ENCODE results near the gene SLC26A9. TPM values are rescaled to one million over a fixed set of nuclear protein-coding genes. Genes with fewer than 3 reads are reported as not detected.

SLC26A9 gene
- total RNA-seq, 1 experiment from 2014 or later = not detected

DNA sequence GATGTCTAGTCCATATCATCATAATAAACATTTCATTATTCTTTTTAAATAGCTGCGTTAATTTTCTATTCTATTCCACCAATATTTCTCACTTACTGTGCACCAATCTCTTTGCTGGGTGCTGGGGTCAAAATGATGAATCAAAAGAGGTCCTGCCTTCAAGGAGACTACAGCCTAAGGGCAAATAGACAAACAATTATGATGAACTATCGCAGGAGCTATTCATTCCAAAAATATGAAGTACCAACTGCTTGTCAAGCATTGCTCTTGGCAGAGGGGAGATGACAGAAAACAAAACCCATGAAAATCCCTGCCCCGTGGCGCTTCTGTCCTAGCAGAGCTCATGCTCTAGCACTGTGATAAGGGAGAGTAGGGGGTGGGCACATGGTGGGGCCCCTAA, 28.8 kb upstream of the SLC26A9 start:
- CTCF ChIA-PET = no interaction called here
- no peaks in the 10 kb centered on the region for H3K36me3 ChIP-seq (ENCODE audit: insufficient read depth, low read length, poor library complexity, severe bottlenecking)
- intact Hi-C loops (cut with micrococcal nuclease; ENCODE audit: unreplicated experiment) = no loop called here
- BruUV-seq (replicated peaks) = no TSS peak
- no peaks in the 10 kb centered on the region for H3K9me3 ChIP-seq (ENCODE audit: low read depth, low read length, poor library complexity, severe bottlenecking)
- no peak overlapping the region for H3K4me3 ChIP-seq (ENCODE audit: low read depth, low read length, poor library complexity, severe bottlenecking)
- POLR2A ChIA-PET (ENCODE audit: low non-redundant PET) = no interaction called here
- H3K27ac ChIP-seq (ENCODE audit: low read depth, low read length, poor library complexity, severe bottlenecking) = no peak overlapping the region
- no peaks in the 10 kb centered on the region for H3K27me3 ChIP-seq (replicated peaks; ENCODE audit: insufficient read depth, low read depth, low read length, poor library complexity)
- no peak for DNase-seq (ENCODE audit: low spot score)
- TF ChIP-seq CTCF (conservative IDR thresholded peaks at IDR 0.05; ENCODE audit: low read depth, low read length) (no peak), EZH2 (IDR thresholded peaks at IDR 0.05; ENCODE audit: borderline replicate concordance, low read depth, low read length, poor library complexity, severe bottlenecking) (no peak)
- no peaks in the 10 kb centered on the region for H3K4me1 ChIP-seq (ENCODE audit: insufficient read depth, low read length, poor library complexity, severe bottlenecking)

GRCh38 chr1:205971082-205971481, 27.8 kb upstream of the SLC26A9 start:
- CTCF ChIA-PET = no interaction called here
- POLR2A ChIA-PET (ENCODE audit: low non-redundant PET) = no interaction called here
- DNase-seq (ENCODE audit: low spot score) = no peak
- Histone ChIP-seq H3K27me3 (replicated peaks; ENCODE audit: insufficient read depth, low read depth, low read length, poor library complexity) (no peaks in the 10 kb centered on the region), H3K36me3 (ENCODE audit: insufficient read depth, low read length, poor library complexity, severe bottlenecking) (no peaks in the 10 kb centered on the region), H3K4me1 (ENCODE audit: insufficient read depth, low read length, poor library complexity, severe bottlenecking) (no peaks in the 10 kb centered on the region), H3K4me3 (ENCODE audit: low read depth, low read length, poor library complexity, severe bottlenecking) (no peak overlapping the region), H3K27ac (ENCODE audit: low read depth, low read length, poor library complexity, severe bottlenecking) (no peak overlapping the region), H3K9me3 (ENCODE audit: low read depth, low read length, poor library complexity, severe bottlenecking) (no peaks in the 10 kb centered on the region)
- no TSS peak for BruUV-seq (replicated peaks)
- intact Hi-C loops (cut with micrococcal nuclease; ENCODE audit: unreplicated experiment) = no loop called here
- no peak for TF ChIP-seq CTCF (conservative IDR thresholded peaks at IDR 0.05; ENCODE audit: low read depth, low read length)
- TF ChIP-seq EZH2 (IDR thresholded peaks at IDR 0.05; ENCODE audit: borderline replicate concordance, low read depth, low read length, poor library complexity, severe bottlenecking) = no peak

DNA sequence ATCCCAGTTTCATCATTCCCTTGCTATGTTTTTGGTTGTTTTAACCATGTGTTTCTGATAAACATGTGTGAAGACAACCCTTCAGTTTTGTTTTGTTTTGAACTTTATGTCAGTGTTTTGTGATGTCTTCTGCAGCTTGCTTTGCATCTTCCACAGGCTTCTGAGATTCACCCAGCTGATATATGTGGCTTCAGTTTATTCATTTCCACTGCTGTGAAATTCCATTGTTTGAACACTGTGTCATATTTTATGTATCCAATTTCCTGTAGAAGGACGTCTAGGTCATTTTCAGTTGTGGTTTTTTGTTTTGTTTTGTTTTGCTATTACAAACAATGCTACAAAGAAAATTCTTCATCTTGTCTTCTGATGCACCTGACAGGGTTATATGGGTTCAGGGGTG, 27.2 kb upstream of the SLC26A9 start:
- no peak for DNase-seq (ENCODE audit: low spot score)
- ChIA-PET CTCF (no interaction called here), POLR2A (ENCODE audit: low non-redundant PET) (no interaction called here)
- Histone ChIP-seq H3K27ac (ENCODE audit: low read depth, low read length, poor library complexity, severe bottlenecking) (no peak overlapping the region), H3K4me1 (ENCODE audit: insufficient read depth, low read length, poor library complexity, severe bottlenecking) (no peaks in the 10 kb centered on the region), H3K4me3 (ENCODE audit: low read depth, low read length, poor library complexity, severe bottlenecking) (no peak overlapping the region), H3K36me3 (ENCODE audit: insufficient read depth, low read length, poor library complexity, severe bottlenecking) (no peaks in the 10 kb centered on the region), H3K27me3 (replicated peaks; ENCODE audit: insufficient read depth, low read depth, low read length, poor library complexity) (no peaks in the 10 kb centered on the region), H3K9me3 (ENCODE audit: low read depth, low read length, poor library complexity, severe bottlenecking) (no peaks in the 10 kb centered on the region)
- no peak for TF ChIP-seq CTCF (conservative IDR thresholded peaks at IDR 0.05; ENCODE audit: low read depth, low read length)
- BruUV-seq (replicated peaks) = no TSS peak
- intact Hi-C loops (cut with micrococcal nuclease; ENCODE audit: unreplicated experiment) = no loop called here

Measured in A673 (cell line).